OCI-LY7 (cell line): ENCODE measurements around the gene ETFRF1.

Experiments
- CTCF ChIP-seq: fragments of 200-600 bp; sonication (generic); conservative IDR thresholded peaks from 2 replicates; pipeline ENCODE4 v1.5.1; 2014; ENCODE audit warnings: mild to moderate bottlenecking, antibody characterized with exemption, low read length, moderate library complexity, mixed read lengths
- EZH2phosphoT487 ChIP-seq: fragments of 200-600 bp; sonication (generic); IDR thresholded peaks from 2 replicates; pipeline ENCODE4 v1.6.1; 2018; ENCODE audit warnings: low read depth, borderline replicate concordance, mild to moderate bottlenecking, mixed run types, antibody characterized with exemption, low read length, moderate library complexity, mixed read lengths

DNA sequence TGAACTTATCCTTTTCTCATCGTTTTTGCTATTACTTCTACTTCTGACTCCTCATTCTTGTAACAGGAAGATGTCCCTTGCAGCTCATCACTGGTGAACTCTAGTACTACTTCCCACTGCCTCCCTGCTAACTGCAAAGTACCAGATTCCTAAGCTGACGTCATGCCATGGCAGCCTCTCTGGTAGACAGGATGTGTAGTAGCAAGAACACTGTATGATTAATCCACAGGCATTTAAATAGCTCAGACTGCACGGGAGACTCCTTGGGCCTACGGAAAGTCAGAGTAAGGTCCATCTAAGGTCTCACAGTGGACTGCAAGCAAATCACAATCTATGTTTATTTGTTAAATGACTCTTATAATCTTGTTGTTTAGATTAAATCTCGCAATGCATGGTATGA lies 43.6 kb upstream of the ETFRF1 start:
- TF ChIP-seq CTCF (no peak), EZH2phosphoT487 (no peak)
